SK-N-SH (cell line): ENCODE results near the gene KMT2E.
A peak's percentile ranks its signal among the peaks of the same experiment; 100 is the strongest.

Experiments
- CTCF ChIP-seq: fragments of 200-600 bp; sonication (generic); IDR thresholded peaks from 2 replicates; pipeline ENCODE4 v1.6.1; 2017; ENCODE audit warnings: antibody characterized with exemption, mild to moderate bottlenecking, moderate library complexity
- FOXJ3 ChIP-seq: sonication (generic); formaldehyde crosslinking; IDR thresholded peaks from 2 replicates; pipeline ENCODE4 v1.5.1; 2020; ENCODE audit warnings: mild to moderate bottlenecking, missing genetic modification reagents
- GATA2 ChIP-seq: sonication (generic); formaldehyde crosslinking; IDR thresholded peaks from 2 replicates; pipeline ENCODE4 v1.5.0; 2020; ENCODE audit warnings: mild to moderate bottlenecking, missing genetic modification reagents
- JUND ChIP-seq: IDR thresholded peaks from 2 replicates; pipeline ENCODE4 v1.4.0; 2012
- MXI1 ChIP-seq: IDR thresholded peaks from 2 replicates; pipeline ENCODE4 v1.6.1; 2012; ENCODE audit warnings: mild to moderate bottlenecking, low read depth, low read length, improper control_type of control experiment
- POLR2AphosphoS5 ChIP-seq: IDR thresholded peaks from 2 replicates; pipeline ENCODE4 v1.6.1; 2012; ENCODE audit warnings: low read depth, low read length
- REST ChIP-seq: IDR thresholded peaks from 2 replicates; pipeline ENCODE4 v1.6.1; 2012; ENCODE audit warnings: mild to moderate bottlenecking, low read depth, low read length, moderate library complexity
- RFX5 ChIP-seq: IDR thresholded peaks from 2 replicates; pipeline ENCODE4 v1.6.1; 2012; ENCODE audit warnings: mild to moderate bottlenecking, improper control_type of control experiment, low read length
- RXRA ChIP-seq: IDR thresholded peaks from 2 replicates; pipeline ENCODE4 v1.4.0; 2012; ENCODE audit warnings: low read depth, mild to moderate bottlenecking, borderline replicate concordance
- SMC3 ChIP-seq: IDR thresholded peaks from 2 replicates; pipeline ENCODE4 v1.6.1; 2012; ENCODE audit warnings: low read depth, low read length, improper control_type of control experiment
- TCF12 ChIP-seq: IDR thresholded peaks from 2 replicates; pipeline ENCODE4 v1.4.0; 2012
- YY1 ChIP-seq: IDR thresholded peaks from 2 replicates; pipeline ENCODE4 v1.4.0; 2012; ENCODE audit warnings: low read depth, mild to moderate bottlenecking

- TF ChIP-seq CTCF (peak; percentile 14; the same call in 1 of the 2 replicates), SMC3 (no peak), YY1 (no peak), REST (0 out of 2 replicates have a peak, but pooled peaks have one; percentile 5), FOXJ3 (no peak), JUND (no peak), MXI1 (no peak; the same call in none of the 2 replicates), RFX5 (no peak), RXRA (no peak), POLR2AphosphoS5 (0 out of 2 replicates have a peak, but pooled peaks have one; percentile 38), GATA2 (CRISPR knock-in tag) (no peak), TCF12 (no peak)
Measured at GRCh38 chr7:105014693-105015389, 836 bp downstream of the KMT2E start.
